Measurements from ENCODE around the gene SRRM3.

- TF ChIP-seq SPI1 (IDR thresholded peaks at IDR 0.05; ENCODE audit: low read depth, low read length) (no peak), POLR2A (IDR thresholded peaks at IDR 0.05; ENCODE audit: low read depth, low read length) (no peak)
Observed at GRCh38 chr7:76278540-76278939, 76.8 kb downstream of the SRRM3 start.

Measured in GM12891 (cell line).